ENCODE results near the gene ADD2.

ADD2 gene

GRCh38 chr2:70732766-70733645, 35.0 kb downstream of the ADD2 start:
- DNase-seq (ENCODE audit: extremely low read depth, insufficient read length) = no peak
- peaks cover 1% of the 10 kb centered on the region for H3K27me3 ChIP-seq (replicated peaks; ENCODE audit: control insufficient read depth, insufficient read depth, low read length)
- H3K4me3 ChIP-seq (replicated peaks; ENCODE audit: low read depth, low read length) = no peak overlapping the region
- TF ChIP-seq CTCF (IDR thresholded peaks at IDR 0.05; ENCODE audit: insufficient read depth, low read length, poor library complexity, severe bottlenecking) = no peak
- H3K36me3 ChIP-seq (ENCODE audit: control insufficient read depth, insufficient read depth, low read length) = no peaks in the 10 kb centered on the region

GRCh38 chr2:70730730-70731129, 37.3 kb downstream of the ADD2 start:
- Histone ChIP-seq H3K4me3 (replicated peaks; ENCODE audit: low read depth, low read length) (no peak overlapping the region), H3K27me3 (replicated peaks; ENCODE audit: control insufficient read depth, insufficient read depth, low read length) (peaks cover 1% of the 10 kb centered on the region), H3K36me3 (ENCODE audit: control insufficient read depth, insufficient read depth, low read length) (no peaks in the 10 kb centered on the region)
- no peak for TF ChIP-seq CTCF (IDR thresholded peaks at IDR 0.05; ENCODE audit: insufficient read depth, low read length, poor library complexity, severe bottlenecking)
- DNase-seq (ENCODE audit: extremely low read depth, insufficient read length) = no peak

GRCh38 chr2:70729647-70730046, 38.4 kb downstream of the ADD2 start:
- H3K36me3 ChIP-seq (ENCODE audit: control insufficient read depth, insufficient read depth, low read length) = no peaks in the 10 kb centered on the region
- TF ChIP-seq CTCF (IDR thresholded peaks at IDR 0.05; ENCODE audit: insufficient read depth, low read length, poor library complexity, severe bottlenecking) = no peak
- no peak for DNase-seq (ENCODE audit: extremely low read depth, insufficient read length)
- H3K27me3 ChIP-seq (replicated peaks; ENCODE audit: control insufficient read depth, insufficient read depth, low read length) = peaks cover 1% of the 10 kb centered on the region
- no peak overlapping the region for H3K4me3 ChIP-seq (replicated peaks; ENCODE audit: low read depth, low read length)

- H3K4me3 ChIP-seq (replicated peaks; ENCODE audit: low read depth, low read length) = no peak overlapping the region
- H3K27me3 ChIP-seq (replicated peaks; ENCODE audit: control insufficient read depth, insufficient read depth, low read length) = no peaks in the 10 kb centered on the region; the same call in none of the 2 replicates
- TF ChIP-seq CTCF (IDR thresholded peaks at IDR 0.05; ENCODE audit: insufficient read depth, low read length, poor library complexity, severe bottlenecking) = no peak
- no peak for DNase-seq (ENCODE audit: extremely low read depth, insufficient read length)
- H3K36me3 ChIP-seq (ENCODE audit: control insufficient read depth, insufficient read depth, low read length) = no peaks in the 10 kb centered on the region
Measured at GRCh38 chr2:70728128-70728527, 39.9 kb downstream of the ADD2 start.

- no peaks in the 10 kb centered on the region; the same call in none of the 2 replicates for H3K27me3 ChIP-seq (replicated peaks; ENCODE audit: control insufficient read depth, insufficient read depth, low read length)
- no peak for DNase-seq (ENCODE audit: extremely low read depth, insufficient read length)
- TF ChIP-seq CTCF (IDR thresholded peaks at IDR 0.05; ENCODE audit: insufficient read depth, low read length, poor library complexity, severe bottlenecking) = no peak
- H3K4me3 ChIP-seq (replicated peaks; ENCODE audit: low read depth, low read length) = no peak overlapping the region
- H3K36me3 ChIP-seq (ENCODE audit: control insufficient read depth, insufficient read depth, low read length) = no peaks in the 10 kb centered on the region
Measured at GRCh38 chr2:70726947-70727725, 40.9 kb downstream of the ADD2 start.

All from GM06990 (cell line).